Stimulated activated effector memory CD8-positive, alpha-beta T cell treated with anti-CD3 and anti-CD28 coated beads, Interleukin-12 subunit alpha, Interleukin-12 subunit beta, amount 100 ng/mL, for 72 hours (primary cell): ENCODE measurements around the gene SLIT3.

ENCODE experiments used
- ATAC-seq: fragments of 150-1000 bp; cut with Tn5 transposase; 2 replicates; pipeline ENCODE4 v1.10.0; 2021
- DNase-seq, 2 donors: peaks; one replicate each; pipeline ENCODE4 v3.0.0; 2021 to 2022; ENCODE audit warnings: low spot score in 2 of 2
- H3K27ac Mint-ChIP-seq: one replicate; pipeline ENCODE4 v1.8.0; 2022; ENCODE audit warnings: mild to moderate bottlenecking, mixed read lengths
- H3K36me3 Mint-ChIP-seq: one replicate; pipeline ENCODE4 v1.8.0; 2022; ENCODE audit warnings: mild to moderate bottlenecking, mixed read lengths
- H3K4me1 Mint-ChIP-seq: one replicate; pipeline ENCODE4 v1.8.0; 2022; ENCODE audit warnings: mixed read lengths
- H3K4me3 Mint-ChIP-seq: one replicate; pipeline ENCODE4 v1.8.0; 2022; ENCODE audit warnings: mild to moderate bottlenecking, mixed read lengths
- H3K9me3 Mint-ChIP-seq: one replicate; pipeline ENCODE4 v1.8.0; 2022; ENCODE audit warnings: mixed read lengths

SLIT3 gene

DNA sequence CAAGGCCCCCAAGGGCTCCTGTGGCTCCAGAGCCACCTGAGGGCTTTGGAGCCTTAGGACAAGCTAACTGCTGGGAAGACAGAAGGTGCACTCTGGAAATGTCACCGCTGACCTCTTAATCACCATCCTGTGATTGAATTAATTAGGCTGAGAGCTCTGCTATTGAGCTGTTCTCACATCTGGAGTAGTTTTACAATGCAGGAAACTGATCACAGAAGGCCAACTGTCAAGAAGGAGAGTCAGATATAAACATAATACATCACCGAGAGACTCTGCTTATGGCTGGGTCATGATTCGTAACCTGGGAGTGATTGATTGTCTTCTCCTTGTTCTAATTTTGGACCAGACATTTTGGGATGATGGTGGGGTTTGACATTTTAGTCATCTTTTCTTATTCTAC lies 226.1 kb downstream of the SLIT3 start:
- Mint-ChIP-seq H3K27ac (no peak overlapping the region), H3K9me3 (no peaks in the 10 kb centered on the region), H3K36me3 (no peaks in the 10 kb centered on the region), H3K4me1 (no peaks in the 10 kb centered on the region), H3K4me3 (no peak overlapping the region)
- DNase-seq = no peak
- no peak for ATAC-seq

DNA sequence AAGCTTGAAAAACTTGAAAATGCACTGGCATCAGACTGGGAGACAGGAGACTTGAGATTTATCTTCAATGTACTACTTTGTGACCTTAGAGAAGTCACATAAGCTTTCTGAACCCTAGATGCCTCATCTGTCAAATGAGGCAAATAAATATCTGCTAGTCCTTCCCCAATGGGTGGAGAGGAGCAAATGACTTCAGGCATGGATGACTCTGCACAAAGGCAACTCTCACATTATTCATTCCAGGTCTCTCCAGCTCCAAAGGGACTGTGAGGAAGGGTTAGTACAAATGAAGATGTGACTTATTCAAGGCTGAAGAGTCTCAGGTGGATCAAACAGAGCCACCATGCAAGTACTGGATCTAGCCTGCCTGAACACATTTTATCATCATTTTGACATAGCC lies 228.7 kb downstream of the SLIT3 start:
- H3K9me3 Mint-ChIP-seq = no peaks in the 10 kb centered on the region
- no peaks in the 10 kb centered on the region for H3K4me1 Mint-ChIP-seq
- no peaks in the 10 kb centered on the region for H3K36me3 Mint-ChIP-seq
- H3K27ac Mint-ChIP-seq = no peak overlapping the region
- DNase-seq (no peak), ATAC-seq (no peak)
- H3K4me3 Mint-ChIP-seq = no peak overlapping the region

DNA sequence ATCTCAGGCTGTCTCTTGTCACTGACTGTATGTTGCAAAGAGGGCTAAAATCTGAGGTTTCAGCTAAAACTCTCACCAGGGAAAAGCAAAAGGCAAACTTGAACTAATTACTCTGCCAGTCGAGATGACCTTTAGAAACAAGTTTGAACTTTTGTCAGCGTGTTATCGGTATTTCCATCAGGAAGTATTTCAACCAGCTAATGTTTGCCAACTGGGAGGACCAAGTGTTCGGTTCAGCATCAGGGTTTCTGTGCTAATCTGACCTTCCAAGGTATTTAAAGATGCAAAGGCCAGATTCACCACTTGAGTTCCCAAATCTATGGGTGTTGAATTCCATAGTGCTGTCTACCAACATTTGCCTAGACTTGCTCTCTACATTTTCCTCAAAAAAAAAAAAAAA lies 230.5 kb downstream of the SLIT3 start:
- Mint-ChIP-seq H3K4me1 (no peaks in the 10 kb centered on the region), H3K4me3 (no peak overlapping the region), H3K36me3 (no peaks in the 10 kb centered on the region), H3K27ac (no peak overlapping the region), H3K9me3 (no peaks in the 10 kb centered on the region)
- DNase-seq (no peak), ATAC-seq (no peak)

DNA sequence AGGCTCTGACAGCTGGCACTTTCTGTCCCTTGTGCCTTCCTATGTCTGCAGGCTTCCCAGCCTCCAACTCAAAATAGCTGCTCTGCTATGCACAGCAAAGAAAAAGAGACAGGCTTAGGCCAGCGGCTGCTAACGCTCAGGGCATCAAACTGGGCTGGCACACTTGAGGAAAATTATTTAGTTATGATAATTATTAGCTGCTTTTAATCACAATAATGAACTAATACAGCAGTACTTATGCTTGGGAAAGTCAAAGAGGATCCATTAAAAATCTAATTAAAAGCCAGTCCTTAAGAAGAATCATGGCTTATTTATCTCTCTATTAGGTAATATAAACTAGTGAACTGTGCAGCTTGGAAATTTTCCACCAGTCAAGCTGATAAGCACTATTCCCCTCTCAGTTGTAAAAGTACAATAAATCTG lies 233.2 kb downstream of the SLIT3 start:
- Mint-ChIP-seq H3K4me3 (no peak overlapping the region), H3K27ac (no peak overlapping the region), H3K36me3 (no peaks in the 10 kb centered on the region), H3K9me3 (no peaks in the 10 kb centered on the region), H3K4me1 (no peaks in the 10 kb centered on the region)
- no peak for DNase-seq
- no peak for ATAC-seq

DNA sequence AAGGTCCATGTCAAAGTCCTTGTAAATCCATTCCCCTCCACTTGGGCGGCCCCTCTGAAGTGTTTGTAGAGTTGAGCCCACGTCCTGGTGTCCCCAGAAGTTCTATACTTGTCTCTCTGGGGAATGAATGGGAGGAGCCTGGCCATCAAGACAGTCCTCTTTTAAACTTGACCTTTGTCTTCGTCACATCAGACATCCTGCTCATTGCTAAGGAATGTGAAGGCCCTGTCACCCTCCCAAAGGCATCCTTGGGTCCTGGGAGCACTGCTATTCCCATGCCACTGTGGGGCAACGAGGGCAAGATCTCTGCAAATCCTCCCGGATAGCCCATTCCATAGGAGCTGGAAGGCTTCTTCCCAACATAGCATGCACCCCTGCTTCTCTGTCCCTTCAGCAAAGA lies 235.5 kb downstream of the SLIT3 start:
- ATAC-seq (no peak), DNase-seq (no peak)
- no peaks in the 10 kb centered on the region for H3K4me1 Mint-ChIP-seq
- no peak overlapping the region for H3K4me3 Mint-ChIP-seq
- H3K9me3 Mint-ChIP-seq = no peaks in the 10 kb centered on the region
- no peak overlapping the region for H3K27ac Mint-ChIP-seq
- H3K36me3 Mint-ChIP-seq = no peaks in the 10 kb centered on the region

DNA sequence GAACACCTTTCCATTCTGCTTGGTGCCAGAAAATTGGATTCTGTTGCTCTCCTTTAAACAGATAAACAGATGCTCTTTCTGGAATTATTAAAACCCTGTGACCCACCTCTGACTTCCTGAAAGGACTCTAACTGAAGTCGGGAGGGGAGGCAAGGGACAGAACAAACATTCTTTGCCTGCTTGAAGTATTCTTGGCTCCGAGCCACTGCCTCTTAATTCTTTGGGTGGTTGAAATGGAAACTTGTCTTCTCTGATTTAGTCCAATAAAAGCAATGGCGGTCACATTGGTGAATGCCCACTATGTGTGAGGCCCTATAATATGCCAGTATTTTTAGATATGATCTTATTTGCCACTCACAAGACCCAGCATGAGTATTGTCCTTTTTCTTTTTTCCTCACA lies 236.8 kb downstream of the SLIT3 start:
- no peak overlapping the region for H3K27ac Mint-ChIP-seq
- DNase-seq (no peak), ATAC-seq (no peak)
- H3K9me3 Mint-ChIP-seq = no peaks in the 10 kb centered on the region
- H3K36me3 Mint-ChIP-seq = no peaks in the 10 kb centered on the region
- H3K4me3 Mint-ChIP-seq = no peak overlapping the region
- H3K4me1 Mint-ChIP-seq = no peaks in the 10 kb centered on the region

DNA sequence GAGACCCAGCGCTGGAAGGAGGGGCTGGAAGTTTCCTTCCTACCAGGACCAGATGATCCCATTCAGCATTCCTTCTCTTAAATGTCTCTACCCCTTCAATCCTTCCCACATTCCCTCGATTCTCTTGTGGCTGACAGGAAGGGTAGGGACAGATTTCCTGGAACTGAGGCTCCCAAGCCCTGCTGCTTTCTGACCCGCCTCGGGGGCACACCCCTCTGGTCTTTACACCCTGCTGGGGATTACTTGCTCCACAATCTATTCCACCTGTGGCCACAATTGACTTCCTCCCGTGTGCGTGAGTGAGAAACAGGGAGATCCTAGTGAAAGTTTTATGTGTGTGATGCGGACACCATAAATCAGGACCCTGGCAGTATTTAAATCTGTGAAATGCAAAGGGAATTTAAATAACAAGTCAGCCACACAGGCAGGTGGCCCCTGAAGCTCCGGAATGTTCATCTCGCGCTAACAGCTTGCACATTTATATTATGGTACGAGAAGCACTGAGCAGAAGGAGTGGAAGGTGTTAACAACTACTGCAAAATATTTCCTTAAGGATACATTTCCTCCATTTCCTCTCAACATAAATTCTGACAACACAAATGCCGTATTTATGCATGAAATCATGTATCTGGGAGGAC lies 237.5 kb downstream of the SLIT3 start:
- no peak for ATAC-seq
- Mint-ChIP-seq H3K36me3 (no peaks in the 10 kb centered on the region), H3K27ac (no peak overlapping the region)

DNA sequence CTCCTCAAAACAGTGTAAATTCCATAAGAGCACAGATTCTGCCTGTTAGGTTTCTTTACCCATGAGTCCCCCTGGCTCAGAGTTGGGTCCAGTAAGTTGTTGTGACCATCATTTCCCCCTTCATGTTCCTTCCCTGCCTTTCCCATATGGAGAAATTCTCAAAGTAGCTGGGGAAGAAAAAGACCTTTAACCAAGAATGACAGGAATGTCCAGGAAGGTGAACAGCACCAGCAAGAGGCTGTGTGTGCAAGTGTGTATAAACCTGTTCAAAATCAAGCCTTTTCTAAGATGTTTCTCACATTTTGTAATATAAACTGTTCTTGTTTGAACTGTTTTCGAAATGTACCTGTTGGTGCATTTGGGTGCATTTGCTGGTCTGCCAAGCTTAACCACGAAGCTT lies 238.2 kb downstream of the SLIT3 start:
- no peaks in the 10 kb centered on the region for H3K4me1 Mint-ChIP-seq
- no peak overlapping the region for H3K27ac Mint-ChIP-seq
- ATAC-seq = no peak
- no peaks in the 10 kb centered on the region for H3K36me3 Mint-ChIP-seq
- no peak overlapping the region for H3K4me3 Mint-ChIP-seq
- no peaks in the 10 kb centered on the region for H3K9me3 Mint-ChIP-seq
- DNase-seq = no peak

More for the DNA sequence above, 237.5 kb downstream of the SLIT3 start:
- Mint-ChIP-seq H3K4me1 (no peaks in the 10 kb centered on the region), H3K4me3 (no peak overlapping the region), H3K9me3 (no peaks in the 10 kb centered on the region)
- no peak for DNase-seq

DNA sequence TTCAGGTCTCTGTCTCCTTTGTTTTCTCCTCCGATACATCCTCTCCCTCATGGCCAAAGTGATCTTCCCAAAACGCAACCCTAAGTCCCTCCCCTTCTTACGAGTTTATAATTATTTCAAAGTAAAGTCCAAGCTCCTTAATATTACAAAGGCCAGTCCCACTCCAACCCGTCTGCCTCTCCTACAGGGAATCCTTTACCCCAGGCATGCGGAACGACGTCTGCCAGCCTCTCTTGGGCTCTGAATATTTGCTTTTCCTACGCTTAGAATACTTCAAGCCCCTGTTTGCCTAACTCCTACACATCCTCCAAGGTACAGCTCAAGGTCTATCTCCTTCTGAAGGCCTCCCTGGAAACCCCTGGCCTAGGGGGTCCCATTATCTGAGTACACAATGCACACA lies 246.4 kb downstream of the SLIT3 start:
- Mint-ChIP-seq H3K4me3 (no peak overlapping the region), H3K9me3 (peaks cover 2% of the 10 kb centered on the region), H3K36me3 (no peaks in the 10 kb centered on the region), H3K4me1 (no peaks in the 10 kb centered on the region), H3K27ac (no peak overlapping the region)
- ATAC-seq (no peak), DNase-seq (no peak)

DNA sequence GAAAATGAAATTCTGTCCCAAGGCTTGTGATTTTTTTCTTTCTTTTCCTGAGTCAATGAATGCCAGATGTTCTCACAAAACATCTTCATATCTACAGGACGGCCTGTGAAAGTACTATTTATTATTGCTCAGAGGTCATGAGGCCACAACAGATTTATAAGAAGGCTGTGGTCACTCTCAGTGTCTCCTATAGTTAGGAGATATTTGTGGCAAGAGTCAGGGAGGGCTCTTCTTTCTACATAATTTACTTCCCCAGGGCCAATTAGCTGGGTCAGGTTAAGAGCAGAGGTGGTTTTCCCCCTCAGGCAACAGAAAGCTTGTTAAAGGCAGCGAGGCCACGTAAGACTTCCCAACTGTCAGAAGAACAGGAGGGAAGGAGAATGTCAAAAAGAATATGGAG lies 248.7 kb downstream of the SLIT3 start:
- H3K27ac Mint-ChIP-seq = no peak overlapping the region

DNA sequence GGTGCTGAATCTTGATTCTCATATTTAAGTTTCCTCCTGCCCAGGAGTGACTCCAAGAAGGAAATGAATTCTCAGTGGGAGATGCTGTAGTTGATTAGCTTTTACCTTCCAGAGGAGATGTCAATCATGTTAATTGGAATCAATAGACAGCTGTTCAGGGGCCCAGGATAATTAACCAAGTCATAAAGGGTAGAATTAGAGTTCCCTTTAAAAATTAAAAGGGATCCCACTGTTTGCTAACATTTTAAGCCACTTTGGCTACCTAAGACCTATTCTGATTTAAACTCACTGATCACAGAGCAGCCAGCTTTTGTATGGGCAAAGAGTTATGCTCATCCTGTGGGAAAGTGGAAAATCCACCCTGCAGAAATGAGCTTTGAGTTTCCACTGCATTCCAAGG lies 249.6 kb downstream of the SLIT3 start:
- Mint-ChIP-seq H3K36me3 (no peaks in the 10 kb centered on the region), H3K27ac (no peak overlapping the region), H3K4me1 (no peaks in the 10 kb centered on the region), H3K9me3 (peaks cover 2% of the 10 kb centered on the region), H3K4me3 (no peak overlapping the region)
- DNase-seq (no peak), ATAC-seq (no peak)

More for the DNA sequence above, 248.7 kb downstream of the SLIT3 start:
- no peak overlapping the region for H3K4me3 Mint-ChIP-seq
- ATAC-seq (no peak), DNase-seq (no peak)
- peaks cover 2% of the 10 kb centered on the region for H3K9me3 Mint-ChIP-seq
- no peaks in the 10 kb centered on the region for H3K36me3 Mint-ChIP-seq
- H3K4me1 Mint-ChIP-seq = no peaks in the 10 kb centered on the region

DNA sequence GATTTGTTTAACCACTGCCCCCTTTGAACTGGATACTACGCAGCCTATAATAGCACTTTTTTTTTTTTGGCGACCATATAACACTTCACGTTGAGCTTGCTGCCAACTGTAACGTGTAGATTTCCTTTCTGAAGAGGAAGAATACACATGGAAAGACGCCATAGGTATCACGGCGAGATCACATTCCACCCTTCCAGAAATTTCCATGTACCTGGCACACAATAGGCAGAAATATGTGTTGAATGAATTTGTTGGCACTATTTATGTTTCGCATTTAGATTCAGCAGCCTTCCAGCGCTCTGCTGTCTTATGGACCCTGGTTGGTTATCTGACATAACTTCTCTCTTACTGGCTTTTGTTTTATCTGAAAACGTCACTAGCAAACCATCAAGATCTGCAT lies 250.3 kb downstream of the SLIT3 start:
- ATAC-seq = no peak
- H3K9me3 Mint-ChIP-seq = peaks cover 2% of the 10 kb centered on the region
- no peak overlapping the region for H3K27ac Mint-ChIP-seq
- H3K36me3 Mint-ChIP-seq = no peaks in the 10 kb centered on the region
- no peak for DNase-seq
- no peaks in the 10 kb centered on the region for H3K4me1 Mint-ChIP-seq
- H3K4me3 Mint-ChIP-seq = no peak overlapping the region

DNA sequence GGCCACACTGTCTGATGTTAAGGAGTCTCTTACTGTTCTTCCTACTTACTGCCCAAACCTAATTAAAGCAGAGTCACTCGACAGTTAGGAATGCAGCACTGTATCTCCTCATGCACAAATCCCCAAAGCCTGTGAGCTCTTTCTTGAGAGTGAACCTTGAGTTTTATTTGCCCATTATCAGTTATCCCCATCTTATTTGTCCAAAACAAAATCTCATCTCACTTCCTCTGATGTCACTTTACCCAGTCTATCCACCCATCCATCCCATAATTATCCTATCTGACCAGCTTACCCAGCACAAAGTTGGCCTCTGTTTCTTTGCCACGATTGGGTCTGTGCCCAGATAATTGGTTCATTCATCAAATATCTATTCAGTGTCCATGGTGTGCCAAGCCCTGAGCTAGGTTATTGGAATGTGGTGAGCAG lies 250.8 kb downstream of the SLIT3 start:
- peaks cover under 1% of the 10 kb centered on the region for H3K9me3 Mint-ChIP-seq
- H3K36me3 Mint-ChIP-seq = no peaks in the 10 kb centered on the region
- no peak for ATAC-seq
- DNase-seq = no peak
- H3K4me3 Mint-ChIP-seq = no peak overlapping the region
- H3K4me1 Mint-ChIP-seq = no peaks in the 10 kb centered on the region
- H3K27ac Mint-ChIP-seq = no peak overlapping the region

DNA sequence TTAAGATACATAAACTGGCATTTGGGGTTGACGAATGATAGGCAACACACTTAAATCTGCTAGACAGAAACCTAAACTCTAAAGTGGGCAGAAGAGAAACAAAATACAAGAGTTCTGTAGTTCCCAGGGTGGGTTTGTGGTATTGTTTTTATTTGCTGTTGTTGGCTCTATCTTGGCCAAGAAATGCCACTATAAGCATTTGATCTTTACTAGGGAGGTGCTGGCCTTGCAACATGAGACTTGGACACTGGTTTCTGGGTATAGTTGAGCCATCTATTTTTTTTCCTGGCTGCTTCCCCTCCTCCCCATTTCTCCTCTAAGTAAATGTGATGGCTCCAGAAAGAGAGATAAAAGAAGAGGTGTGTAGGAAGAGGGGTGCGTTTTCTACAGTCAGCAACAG lies 251.2 kb downstream of the SLIT3 start:
- Mint-ChIP-seq H3K4me3 (no peak overlapping the region), H3K36me3 (no peaks in the 10 kb centered on the region), H3K4me1 (no peaks in the 10 kb centered on the region), H3K9me3 (no peaks in the 10 kb centered on the region), H3K27ac (no peak overlapping the region)
- ATAC-seq = no peak
- no peak for DNase-seq

DNA sequence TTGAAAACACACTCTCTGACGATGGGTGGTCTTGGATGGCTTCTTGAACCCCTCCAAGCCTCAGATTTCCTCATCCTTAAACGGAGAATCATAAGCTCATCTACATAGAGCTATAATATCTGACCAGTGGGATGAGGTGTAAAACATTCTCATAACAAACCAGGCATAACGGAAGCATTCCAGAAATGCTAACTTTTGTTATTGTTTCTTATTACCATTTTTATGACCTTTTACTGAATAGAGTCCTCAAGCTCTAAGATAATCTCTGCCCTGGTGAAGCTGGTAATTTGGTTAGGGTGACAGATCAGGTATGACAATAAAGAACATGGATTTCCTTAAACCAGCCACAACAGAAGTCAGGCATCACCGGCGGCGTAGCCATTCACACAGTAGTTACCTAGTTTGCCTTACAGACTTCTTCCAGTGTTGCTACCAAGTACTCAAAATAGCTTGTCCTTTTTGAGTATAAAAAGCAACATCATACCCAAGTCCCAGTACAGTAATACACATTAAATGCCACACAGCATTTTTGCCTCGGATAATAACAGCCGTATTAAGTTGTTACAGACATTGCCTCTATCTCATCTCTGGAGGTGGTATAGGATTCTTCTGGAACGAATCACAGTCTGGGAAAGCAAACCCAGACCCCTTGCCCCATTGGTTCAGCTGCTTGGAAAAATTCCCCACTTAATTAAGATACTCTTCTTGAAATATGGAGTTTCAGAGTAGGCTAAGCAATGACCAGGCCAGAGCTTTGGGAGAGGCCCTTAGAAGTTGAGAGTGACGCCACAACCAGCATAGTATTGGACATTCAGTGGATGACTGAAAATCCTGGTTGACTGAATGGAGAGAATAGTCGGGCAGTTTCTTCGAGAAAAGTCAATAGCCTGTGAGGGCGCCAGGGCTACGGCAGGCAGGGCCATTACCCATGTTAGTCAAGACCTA lies 252.5 kb downstream of the SLIT3 start:
- Mint-ChIP-seq H3K4me3 (no peak overlapping the region), H3K9me3 (no peaks in the 10 kb centered on the region), H3K27ac (no peak overlapping the region), H3K4me1 (no peaks in the 10 kb centered on the region), H3K36me3 (no peaks in the 10 kb centered on the region)
- no peak for ATAC-seq
- DNase-seq = no peak

DNA sequence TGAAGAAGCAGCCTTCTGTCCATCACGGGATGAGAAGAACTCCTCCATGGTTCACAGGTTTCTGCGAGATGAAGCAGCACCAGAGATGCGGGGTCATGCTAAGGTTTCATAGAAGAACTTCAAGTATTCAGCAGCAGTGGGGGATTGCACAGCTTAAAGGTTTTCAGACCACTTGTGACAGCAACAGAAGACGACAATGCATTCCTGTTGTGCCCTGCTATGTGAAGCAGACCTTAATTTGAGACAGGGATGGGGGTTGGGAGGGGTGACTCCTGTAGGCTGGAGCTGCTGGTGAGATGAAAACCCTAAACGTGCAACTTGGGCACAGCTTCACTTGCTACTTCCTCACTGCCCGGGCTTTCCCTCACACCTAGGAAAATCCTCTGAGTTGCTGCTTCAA lies 256.0 kb downstream of the SLIT3 start:
- no peak overlapping the region for H3K27ac Mint-ChIP-seq
- ATAC-seq (no peak), DNase-seq (no peak)
- no peaks in the 10 kb centered on the region for H3K9me3 Mint-ChIP-seq
- H3K36me3 Mint-ChIP-seq = no peaks in the 10 kb centered on the region
- H3K4me1 Mint-ChIP-seq = no peaks in the 10 kb centered on the region
- no peak overlapping the region for H3K4me3 Mint-ChIP-seq
